ENCODE measurements around the gene LPIN3. TPM values are rescaled to one million over a fixed set of nuclear protein-coding genes. Genes with fewer than 3 reads are reported as not detected.

LPIN3 gene
- total RNA-seq, 1 donor from 2014 or later: 0.60 TPM

DNA sequence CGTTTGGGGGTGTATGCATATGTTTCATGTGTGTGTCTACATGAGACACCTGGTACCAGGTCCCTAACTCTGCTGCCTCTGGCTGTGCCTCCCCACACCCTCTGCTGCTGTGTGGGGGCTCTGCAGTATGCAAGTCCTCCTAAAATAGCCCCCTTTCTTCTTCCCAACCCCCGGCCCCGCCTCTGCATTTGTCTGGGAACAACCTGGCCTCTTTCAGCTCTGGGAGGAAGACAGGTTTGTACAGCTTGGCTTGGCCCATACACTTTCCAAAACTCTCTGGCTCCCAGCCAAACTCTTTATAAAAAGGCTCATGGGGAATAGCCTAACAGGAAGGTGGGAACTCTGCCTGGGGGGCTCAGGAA, 53.1 kb downstream of the LPIN3 start:
- Mint-ChIP-seq H3K27me3 (no peaks in the 10 kb centered on the region), H3K4me3 (no peak overlapping the region), H3K9me3 (no peaks in the 10 kb centered on the region), H3K27ac (no peak overlapping the region), H3K36me3 (ENCODE audit: low read depth) (no peaks in the 10 kb centered on the region), H3K4me1 (no peaks in the 10 kb centered on the region)
- DNase-seq: no peak
- ATAC-seq (ENCODE audit: low read depth): no peak
- POLR2A ChIA-PET: no interaction called here
- intact Hi-C loops (cut with micrococcal nuclease): no loop called here
- CTCF ChIA-PET: no interaction called here
- TF ChIP-seq, protein P1, sequence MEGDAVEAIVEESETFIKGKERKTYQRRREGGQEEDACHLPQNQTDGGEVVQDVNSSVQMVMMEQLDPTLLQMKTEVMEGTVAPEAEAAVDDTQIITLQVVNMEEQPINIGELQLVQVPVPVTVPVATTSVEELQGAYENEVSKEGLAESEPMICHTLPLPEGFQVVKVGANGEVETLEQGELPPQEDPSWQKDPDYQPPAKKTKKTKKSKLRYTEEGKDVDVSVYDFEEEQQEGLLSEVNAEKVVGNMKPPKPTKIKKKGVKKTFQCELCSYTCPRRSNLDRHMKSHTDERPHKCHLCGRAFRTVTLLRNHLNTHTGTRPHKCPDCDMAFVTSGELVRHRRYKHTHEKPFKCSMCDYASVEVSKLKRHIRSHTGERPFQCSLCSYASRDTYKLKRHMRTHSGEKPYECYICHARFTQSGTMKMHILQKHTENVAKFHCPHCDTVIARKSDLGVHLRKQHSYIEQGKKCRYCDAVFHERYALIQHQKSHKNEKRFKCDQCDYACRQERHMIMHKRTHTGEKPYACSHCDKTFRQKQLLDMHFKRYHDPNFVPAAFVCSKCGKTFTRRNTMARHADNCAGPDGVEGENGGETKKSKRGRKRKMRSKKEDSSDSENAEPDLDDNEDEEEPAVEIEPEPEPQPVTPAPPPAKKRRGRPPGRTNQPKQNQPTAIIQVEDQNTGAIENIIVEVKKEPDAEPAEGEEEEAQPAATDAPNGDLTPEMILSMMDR (IDR thresholded peaks at IDR 0.05): no peak

DNA sequence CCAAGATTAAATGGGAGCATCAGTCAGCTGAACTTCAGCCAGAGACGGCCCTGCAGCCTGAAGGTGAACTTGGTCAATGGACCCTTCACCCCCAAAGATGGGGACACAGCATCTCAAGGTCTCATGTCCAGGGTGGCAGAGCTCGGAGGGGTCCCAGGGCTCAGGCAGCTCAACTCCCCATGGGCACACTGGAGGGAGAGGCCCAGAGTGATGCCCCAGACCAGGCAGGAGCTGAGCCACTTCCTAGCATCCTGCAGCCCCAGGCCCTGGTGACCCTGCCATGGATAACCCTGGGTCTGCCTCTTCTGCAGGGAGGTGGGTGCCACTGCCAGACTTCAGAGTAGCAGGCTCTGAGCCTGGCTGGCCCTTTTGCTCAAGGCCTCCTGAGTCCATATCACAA, 53.5 kb downstream of the LPIN3 start:
- Mint-ChIP-seq H3K4me3 (no peak overlapping the region), H3K9me3 (no peaks in the 10 kb centered on the region), H3K36me3 (ENCODE audit: low read depth) (no peaks in the 10 kb centered on the region), H3K27ac (no peak overlapping the region), H3K27me3 (no peaks in the 10 kb centered on the region), H3K4me1 (no peaks in the 10 kb centered on the region)
- intact Hi-C loops (cut with micrococcal nuclease): no loop called here
- TF ChIP-seq, protein P1 (IDR thresholded peaks at IDR 0.05): no peak
- DNase-seq (no peak), ATAC-seq (ENCODE audit: low read depth) (no peak)
- CTCF ChIA-PET: no interaction called here
- POLR2A ChIA-PET: no interaction called here

DNA sequence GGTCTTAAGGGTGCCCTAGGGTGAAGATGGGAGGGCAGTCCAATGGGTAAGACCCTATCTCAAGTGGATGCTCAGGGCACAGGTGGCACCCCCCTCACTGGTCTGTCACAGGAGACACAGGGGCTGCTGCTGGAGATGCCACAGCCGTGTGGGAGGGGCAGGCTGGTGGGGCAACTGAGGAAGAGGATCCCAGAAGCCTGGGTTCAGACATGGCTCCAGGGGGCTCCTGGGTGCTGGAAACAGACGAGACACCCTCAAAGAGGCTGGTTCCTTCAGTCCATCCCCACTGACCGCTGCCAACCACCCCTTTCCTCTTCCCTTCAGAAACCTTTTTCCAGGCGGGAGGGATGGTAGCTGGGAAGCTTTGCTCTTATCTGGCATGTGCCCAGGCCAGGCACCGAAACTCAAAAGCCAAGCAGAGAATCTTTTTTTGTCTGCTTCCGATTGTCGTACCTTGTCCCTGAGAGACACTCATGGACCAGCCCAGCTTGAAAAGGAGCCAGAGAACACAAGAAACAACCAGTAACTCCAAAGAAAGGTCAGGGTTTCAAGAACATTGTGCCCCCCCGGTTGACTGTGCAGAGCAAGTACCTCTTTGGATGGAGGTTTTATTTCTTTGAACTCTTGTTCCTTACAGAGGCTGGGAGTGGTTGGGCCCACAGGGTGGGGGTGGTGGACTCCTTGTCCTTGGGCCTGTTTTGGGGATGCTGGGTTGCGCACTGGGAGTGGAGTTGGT, 54.5 kb downstream of the LPIN3 start:
- TF ChIP-seq, protein P1 (IDR thresholded peaks at IDR 0.05): no peak
- POLR2A ChIA-PET: no interaction called here
- H3K4me3 Mint-ChIP-seq: no peak overlapping the region

DNA sequence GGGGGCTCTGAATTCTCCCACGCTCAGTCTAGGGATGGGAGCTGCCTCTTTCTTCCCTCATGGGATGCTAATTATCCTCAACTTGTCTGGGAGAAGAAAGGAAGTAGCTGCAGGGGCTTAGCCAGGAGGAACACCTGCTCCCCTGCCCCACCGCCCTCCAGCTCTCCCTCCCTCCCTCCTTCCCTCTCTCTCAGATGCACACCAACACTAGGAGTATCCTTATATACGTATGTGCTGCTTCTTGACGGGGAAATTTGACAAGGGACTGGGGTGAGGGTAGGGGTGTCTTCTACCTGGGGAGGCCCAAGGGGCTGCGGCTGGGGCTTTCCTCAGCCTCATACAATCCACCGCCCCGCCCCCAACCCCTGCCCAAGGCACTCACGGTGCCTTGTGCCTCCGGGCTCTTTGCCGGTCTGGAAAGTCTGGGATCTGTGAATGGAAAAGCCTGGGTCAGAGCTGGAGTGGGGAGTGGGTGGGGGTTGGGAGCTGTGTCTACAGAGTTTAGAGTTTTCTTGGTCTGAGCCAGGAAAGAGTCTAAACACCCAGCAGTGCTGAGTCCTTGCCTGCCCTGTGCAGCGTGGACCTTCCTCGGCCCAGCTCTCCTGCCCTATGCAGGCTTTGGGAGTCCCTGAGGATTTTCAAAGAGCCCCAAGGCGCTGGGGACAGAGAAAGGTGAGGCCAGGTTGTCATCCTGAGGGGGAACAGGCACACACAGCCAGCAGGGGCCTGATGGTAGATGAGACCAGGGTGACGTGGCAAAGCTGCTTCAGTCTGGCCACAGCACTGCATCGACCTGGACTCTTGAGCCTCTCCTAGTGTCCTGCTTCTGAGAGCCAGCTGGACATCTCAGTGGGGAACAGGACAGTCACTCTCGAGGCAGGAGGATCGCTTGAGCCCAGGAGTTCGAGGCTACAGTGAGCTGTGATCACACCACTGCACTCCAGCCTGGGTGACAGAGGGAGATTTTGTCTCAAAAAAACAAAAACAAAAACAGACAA, 55.3 kb downstream of the LPIN3 start:
- no peak overlapping the region for H3K27ac Mint-ChIP-seq
- intact Hi-C loops (cut with micrococcal nuclease): no loop called here
- H3K4me1 Mint-ChIP-seq: no peaks in the 10 kb centered on the region
- TF ChIP-seq, protein P1 (IDR thresholded peaks at IDR 0.05): no peak
- no peaks in the 10 kb centered on the region for H3K36me3 Mint-ChIP-seq (ENCODE audit: low read depth)
- CTCF ChIA-PET: no interaction called here
- POLR2A ChIA-PET: no interaction called here
- H3K4me3 Mint-ChIP-seq: no peak overlapping the region
- ATAC-seq (ENCODE audit: low read depth) (no peak), DNase-seq (no peak)
- H3K27me3 Mint-ChIP-seq: no peaks in the 10 kb centered on the region
- H3K9me3 Mint-ChIP-seq: no peaks in the 10 kb centered on the region

More for the DNA sequence above, 54.5 kb downstream of the LPIN3 start:
- no peak for ATAC-seq (ENCODE audit: low read depth)
- no peaks in the 10 kb centered on the region for H3K27me3 Mint-ChIP-seq
- H3K9me3 Mint-ChIP-seq: no peaks in the 10 kb centered on the region
- no peak overlapping the region for H3K27ac Mint-ChIP-seq
- intact Hi-C loops (cut with micrococcal nuclease): no loop called here
- H3K4me1 Mint-ChIP-seq: no peaks in the 10 kb centered on the region
- H3K36me3 Mint-ChIP-seq (ENCODE audit: low read depth): no peaks in the 10 kb centered on the region
- DNase-seq: no peak
- CTCF ChIA-PET: no interaction called here

DNA sequence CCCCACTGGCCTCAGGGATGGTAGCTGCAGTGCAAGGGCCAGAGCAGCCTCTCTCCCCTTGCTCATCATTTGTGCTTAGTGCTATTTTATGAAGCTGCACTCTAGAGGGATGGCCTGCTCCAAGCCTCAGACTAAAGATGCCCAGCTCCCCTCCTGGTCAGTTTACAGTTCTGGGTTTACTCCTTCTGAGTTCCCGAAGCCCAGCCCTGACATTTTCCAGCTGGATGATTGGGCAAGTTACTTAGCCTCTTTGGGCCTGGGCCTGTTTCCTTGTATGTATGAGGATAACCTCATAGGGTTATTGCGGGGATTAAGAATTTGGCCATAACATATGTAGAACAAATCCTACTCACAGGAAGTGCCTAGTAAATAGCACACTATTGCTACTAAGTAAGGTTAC, 57.8 kb downstream of the LPIN3 start:
- TF ChIP-seq, protein P1 (IDR thresholded peaks at IDR 0.05): no peak

More for the DNA sequence above, 57.8 kb downstream of the LPIN3 start:
- ATAC-seq (ENCODE audit: low read depth) (no peak), DNase-seq (no peak)
- ChIA-PET CTCF (no interaction called here), POLR2A (no interaction called here)
- H3K36me3 Mint-ChIP-seq (ENCODE audit: low read depth): peaks cover 8% of the 10 kb centered on the region
- no peak overlapping the region for H3K27ac Mint-ChIP-seq
- no peak overlapping the region for H3K4me3 Mint-ChIP-seq
- H3K4me1 Mint-ChIP-seq: no peaks in the 10 kb centered on the region
- H3K27me3 Mint-ChIP-seq: no peaks in the 10 kb centered on the region
- H3K9me3 Mint-ChIP-seq: no peaks in the 10 kb centered on the region
- intact Hi-C loops (cut with micrococcal nuclease): no loop called here

Measured in activated B cell treated with CpG ODN at 0.5 μM for 24 hours (primary cell).